GM21528 (cell line): Measurements from ENCODE around the gene DSCAM.

Experiments
- ATAC-seq: cut with Tn5 transposase; IDR thresholded peaks from one replicate; pipeline ENCODE4 v1.9.1; 2021; ENCODE audit warnings: mild to moderate bottlenecking, moderate library complexity; ENCODE audit not compliant: unreplicated experiment, low FRiP score

Gene DSCAM

GRCh38 chr21:40770435-40771055, 76.4 kb downstream of the DSCAM start:
- no peak for ATAC-seq

DNA sequence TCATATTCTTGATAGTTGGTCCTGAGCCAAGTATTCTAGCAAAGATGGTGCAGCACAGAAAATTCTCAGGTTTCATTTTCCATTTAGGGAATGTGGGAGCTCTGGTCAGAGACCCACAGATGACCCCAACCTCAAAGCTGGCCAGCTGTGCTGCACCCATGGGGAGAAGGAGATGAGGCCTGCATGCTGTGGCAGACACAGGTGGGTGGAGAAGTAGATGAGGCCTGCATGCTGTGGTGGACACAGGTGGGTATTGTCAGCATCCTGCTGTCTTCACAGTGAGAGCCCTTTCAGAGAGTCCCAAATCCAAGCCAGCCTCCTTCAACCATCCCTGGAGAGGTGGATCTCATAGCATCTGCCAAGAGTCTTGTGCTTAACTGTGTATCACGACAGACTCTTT, 77.7 kb downstream of the DSCAM start:
- ATAC-seq: no peak

DNA sequence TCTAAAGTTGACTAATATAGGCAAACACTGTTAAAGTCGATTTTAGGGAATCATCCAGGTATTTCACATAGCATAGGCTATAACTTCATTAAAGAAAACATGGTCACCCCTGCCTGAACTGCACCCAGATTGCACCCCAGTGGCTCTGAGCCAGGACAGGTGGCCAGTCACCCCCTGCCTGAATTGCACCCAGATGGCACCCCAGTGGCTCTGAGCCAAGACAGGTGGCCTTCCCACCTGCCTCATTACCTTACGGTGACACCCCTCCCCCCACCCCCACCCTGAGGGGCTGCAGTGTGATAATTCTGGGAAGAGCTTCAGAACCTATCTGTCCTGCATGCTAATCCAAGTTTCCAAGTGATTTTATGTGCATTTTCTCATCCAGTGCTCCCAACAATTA, 78.9 kb downstream of the DSCAM start:
- ATAC-seq: no peak

DNA sequence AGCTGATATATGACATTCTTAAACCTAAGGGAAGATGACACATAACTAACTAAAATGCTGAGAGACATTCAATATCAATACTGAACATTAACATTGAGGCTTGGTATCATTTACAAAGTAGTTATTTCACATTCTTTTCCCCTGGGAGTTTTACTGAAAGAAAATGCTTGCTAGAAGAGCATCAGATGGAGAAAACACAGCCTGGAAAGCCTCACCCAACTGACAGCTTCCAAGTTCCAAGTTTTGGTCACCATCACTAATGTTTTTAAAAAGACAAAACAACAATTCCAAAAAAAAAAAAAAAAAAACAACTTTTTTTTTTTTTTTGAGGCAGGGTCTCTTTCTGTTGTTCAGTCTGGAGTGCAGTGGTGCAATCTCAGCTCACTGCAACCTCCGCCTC, 80.6 kb downstream of the DSCAM start:
- ATAC-seq: no peak

DNA sequence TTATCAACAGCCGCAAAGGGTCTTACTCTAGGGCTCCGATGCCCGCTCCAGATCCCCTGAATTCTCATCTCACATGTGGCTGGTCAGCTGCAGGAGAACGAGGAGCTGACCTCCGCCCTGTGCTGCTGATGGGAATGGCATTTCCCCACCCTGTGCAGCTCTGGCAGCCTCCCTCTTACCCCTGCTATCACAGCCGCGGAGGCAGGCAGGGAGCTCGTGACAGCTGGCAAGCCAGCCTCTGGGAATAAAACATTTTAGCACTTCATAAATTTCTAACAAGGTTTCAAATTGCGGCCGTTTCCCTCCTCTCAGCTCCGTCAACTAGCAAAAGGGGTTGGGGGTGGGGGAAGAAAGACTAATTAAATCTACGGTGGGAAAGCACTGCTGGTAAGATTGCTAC, 81.1 kb downstream of the DSCAM start:
- ATAC-seq: no peak

- ATAC-seq: no peak
Observed at GRCh38 chr21:40760821-40761220, 86.1 kb downstream of the DSCAM start.

DNA sequence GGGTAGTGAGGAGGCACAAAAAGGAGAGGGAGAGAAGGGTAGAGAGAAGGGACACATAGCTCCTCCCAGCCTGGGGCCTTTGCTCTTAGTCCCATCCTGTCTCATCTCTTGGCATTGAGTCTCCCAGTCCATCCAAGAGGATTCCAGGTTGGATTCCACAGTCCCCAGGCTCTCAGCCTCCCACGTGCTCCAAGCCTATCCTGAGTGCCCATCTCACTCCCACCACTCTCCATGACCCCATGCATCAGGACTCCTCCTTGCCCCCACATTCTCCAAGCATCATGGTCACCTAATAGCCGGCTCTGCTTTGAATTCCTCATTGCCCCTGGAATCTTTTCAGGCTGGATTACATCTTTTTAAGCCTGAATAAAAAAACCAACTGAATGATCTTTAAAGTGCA, 87.9 kb downstream of the DSCAM start:
- no peak for ATAC-seq

- ATAC-seq: no peak
Observed at GRCh38 chr21:40757366-40757765, 89.6 kb downstream of the DSCAM start.

- ATAC-seq: no peak
Observed at GRCh38 chr21:40754466-40754865, 92.5 kb downstream of the DSCAM start.

DNA sequence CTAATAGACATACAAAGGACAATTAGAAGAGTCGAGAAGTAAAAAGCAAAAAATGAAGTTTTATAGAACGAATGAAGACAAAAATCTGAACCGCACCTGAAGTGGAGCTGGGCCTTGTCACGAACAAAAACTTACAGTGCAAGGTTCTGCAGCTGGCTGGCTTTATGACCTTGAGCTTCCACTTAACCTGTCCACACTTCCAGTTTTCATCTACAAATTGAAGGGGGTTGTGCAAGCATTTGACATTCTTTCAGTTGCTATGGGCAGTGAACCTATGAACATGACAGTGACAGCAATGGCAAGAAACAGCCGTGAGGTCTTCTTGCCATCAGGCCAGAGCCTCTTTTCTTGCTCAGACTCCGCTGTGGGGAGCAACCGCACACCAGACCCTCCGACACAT, 93.2 kb downstream of the DSCAM start:
- no peak for ATAC-seq

GRCh38 chr21:40752125-40752524, 94.8 kb downstream of the DSCAM start:
- no peak for ATAC-seq

- no peak for ATAC-seq
Observed at GRCh38 chr21:40751221-40751620, 95.7 kb downstream of the DSCAM start.

DNA sequence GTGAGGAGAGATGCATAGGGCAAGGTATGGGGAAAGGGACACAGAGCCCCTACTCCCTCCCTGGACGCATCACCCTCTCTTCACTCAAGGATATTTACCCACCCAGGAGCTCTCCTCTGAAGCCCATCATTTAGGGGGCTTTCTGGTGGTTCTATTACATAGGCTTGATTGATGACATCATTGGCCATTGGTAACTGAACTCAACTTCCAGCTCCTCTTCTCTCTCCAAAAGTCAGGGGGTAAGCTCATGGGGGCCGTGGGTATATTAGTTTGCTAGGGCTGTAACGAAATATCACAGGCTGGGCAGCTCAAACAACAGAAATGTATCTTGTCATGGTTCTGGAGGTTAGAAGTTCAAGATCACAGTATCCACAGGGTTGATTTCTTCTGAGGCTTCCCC, 110.8 kb downstream of the DSCAM start:
- ATAC-seq: no peak

DNA sequence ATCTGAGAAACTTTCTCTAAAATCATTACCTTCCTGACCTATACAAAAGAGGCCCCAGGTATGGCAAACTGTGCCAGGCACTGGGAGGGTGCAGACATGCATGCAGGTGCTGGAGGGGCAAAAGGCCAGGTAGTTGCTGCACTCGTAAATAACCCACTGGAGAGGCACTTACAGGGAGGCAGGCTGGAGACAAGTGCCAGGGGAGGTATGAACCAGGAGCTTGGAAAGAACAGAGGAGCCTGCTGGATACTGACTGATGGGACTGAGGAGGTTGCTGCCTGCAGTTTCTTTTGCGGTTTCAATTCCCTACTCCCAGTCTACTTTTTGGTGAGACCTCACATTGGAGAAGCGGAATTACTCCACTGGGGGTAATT, 113.9 kb downstream of the DSCAM start:
- no peak for ATAC-seq

DNA sequence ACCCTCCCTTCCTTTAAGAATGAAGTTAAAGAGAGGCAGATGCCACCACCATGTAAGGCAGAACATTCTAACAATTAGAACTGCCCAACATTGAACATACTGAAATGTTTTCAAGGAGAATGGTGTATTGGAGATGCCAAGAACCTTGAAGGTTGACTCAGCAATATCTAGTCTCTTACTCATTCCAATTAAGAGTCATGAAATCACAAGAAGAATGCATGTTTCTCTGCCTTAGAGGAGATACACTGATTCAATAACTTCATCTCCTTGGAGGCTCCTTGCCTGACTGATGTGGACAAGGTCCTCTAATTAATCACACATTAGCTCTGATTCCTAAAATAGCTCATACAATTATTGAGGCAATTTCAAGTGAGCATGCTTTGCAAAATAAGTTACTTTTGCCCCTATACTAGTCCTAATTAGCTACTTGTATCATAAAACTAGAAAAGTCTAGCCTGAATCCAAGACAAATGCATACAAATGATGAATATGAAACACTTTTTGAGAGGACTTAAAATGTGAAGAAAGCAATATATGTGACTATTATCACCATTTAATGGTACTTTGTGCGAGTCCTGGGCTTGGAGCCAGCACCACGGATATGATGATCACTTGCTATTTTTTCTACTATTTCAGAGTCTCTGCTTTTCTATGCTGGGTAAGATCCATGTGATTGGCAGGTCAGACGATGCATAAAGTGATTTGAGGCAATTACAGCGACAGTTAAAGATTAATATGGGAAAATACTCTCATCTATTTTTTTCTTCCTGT, 114.5 kb downstream of the DSCAM start:
- ATAC-seq: no peak

GRCh38 chr21:40731206-40731605, 115.8 kb downstream of the DSCAM start:
- ATAC-seq: no peak

DNA sequence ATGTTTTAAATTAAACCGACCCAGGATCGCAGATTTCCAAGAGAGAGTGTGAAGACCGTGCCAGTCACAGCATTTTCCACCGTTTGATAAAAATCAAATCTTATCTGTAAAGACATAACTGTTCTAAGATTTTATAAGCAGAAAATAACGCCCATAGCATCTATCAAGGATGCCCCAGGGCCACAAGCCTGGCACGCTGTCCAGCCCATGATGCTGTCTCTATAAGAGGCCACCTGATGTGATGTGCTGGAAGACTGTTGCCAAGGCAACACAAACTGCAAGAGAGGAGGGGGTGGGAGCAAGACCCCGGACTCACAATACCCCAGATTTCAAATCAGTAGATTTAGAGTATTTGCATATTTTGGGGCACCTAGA, 116.5 kb downstream of the DSCAM start:
- no peak for ATAC-seq

DNA sequence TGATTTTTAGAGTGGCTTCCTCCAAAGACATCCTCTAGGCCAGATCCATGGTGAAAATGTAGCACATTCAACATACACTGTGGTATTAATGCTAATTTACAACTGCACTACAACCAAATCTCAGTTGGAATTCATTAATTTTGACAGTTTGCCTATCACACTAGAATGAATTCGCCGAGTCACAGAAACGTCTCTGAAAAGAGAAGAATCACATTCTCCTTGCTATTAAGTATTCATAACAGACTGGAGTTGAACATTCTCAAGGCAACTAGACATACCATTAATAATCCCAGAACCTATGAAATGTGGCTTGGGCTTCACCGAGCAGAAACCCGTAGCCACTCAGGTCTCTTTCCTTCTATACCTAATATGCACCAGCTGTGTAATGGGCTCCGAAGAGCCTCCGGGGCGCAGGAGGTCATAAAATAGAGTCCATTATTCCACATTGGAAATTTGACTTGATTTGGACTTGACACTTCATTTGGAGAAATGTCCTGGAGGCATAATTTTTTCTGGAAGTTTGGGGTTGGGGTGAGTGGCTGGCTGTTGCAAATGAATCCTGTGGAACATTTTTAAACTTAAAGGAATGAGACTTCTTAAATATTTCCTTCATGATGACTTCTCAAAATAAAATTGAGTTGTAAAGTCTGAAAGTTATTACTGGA, 117.1 kb downstream of the DSCAM start:
- no peak for ATAC-seq

DNA sequence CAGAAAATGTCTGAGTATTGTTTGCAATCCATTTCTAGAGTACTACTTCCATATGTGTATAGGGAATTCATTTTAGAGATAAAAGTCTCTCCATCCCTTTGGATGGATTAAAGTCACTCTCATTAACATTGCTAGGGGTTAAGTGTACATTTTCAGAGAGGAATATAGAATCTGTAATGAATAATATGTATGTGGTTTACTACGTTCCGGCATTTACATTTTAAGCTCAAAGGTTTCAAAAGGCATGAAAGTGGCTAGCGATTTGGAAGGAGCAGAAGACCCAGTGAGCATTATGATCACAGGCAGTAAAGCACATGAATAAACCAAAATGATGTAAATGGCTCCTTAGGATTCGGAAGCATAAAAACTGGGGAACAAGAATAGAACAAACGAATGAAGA, 123.0 kb downstream of the DSCAM start:
- ATAC-seq: no peak

DNA sequence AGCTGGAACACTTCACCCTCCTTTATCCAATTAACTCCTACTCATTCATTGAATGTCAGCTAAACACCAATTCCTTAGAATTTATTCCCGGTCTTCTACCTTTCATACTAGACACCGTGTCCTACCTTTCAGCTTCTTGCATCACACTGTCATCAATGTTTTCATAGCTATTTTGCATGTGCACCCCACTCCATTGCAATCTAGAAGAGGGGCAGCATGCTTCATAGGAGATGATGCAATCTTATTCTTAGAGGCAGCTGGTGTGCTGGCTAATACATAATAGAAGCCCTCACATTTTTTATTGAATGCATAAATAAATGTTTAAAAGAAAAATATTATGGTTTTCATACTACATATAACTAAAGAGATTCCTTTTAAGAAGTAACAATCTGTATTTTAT, 123.6 kb downstream of the DSCAM start:
- ATAC-seq: no peak

DNA sequence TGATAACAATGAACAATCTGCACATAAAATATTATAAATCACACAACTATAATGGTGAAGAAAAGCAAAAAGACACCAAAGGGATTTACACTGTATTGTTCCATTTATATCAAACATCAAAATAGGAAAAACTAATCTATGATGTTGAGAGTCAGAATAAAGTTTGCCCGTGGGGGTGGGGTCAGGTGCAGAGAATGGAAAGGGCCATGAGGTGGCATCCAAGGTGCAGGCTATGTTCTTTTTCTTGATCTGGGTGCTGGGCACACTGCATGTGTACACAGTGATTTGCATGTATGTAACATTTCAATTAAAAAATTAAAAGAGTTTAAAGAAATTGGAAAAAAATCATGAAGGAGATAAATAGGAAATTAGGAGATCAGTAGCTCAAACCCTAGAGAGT, 127.3 kb downstream of the DSCAM start:
- ATAC-seq: no peak

DNA sequence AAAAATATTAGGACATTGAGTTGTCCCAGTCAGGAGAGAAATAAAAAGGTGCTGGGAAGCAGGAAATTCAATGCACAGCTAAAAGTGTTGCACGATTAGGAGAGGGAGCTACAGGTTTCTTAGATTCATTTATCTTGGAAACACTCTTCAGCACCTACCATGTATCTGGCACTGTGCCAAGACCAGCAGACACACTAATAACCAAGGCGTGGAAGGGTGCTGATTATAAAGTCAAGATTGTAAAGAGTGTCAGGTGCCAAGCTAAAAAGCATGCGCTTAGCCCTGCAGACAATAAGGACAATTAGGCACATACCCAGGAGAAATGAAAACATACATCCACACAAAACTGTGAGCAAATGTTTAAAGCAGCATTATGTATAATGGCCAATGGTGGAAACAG, 129.9 kb downstream of the DSCAM start:
- no peak for ATAC-seq
